Epithelial cell of esophagus (primary cell): Measurements from ENCODE around the gene ATXN1.

Source experiments
- DNase-seq: peaks from one replicate; pipeline ENCODE4 v3.0.0; 2010; ENCODE audit warnings: low read depth
- H3K4me3 ChIP-seq: 2 replicates; pipeline ENCODE4 v1.5.1; 2011; ENCODE audit warnings: mild to moderate bottlenecking, low read length, control low read depth
- TF ChIP-seq, protein P1 (sequence below): IDR thresholded peaks from 2 replicates; pipeline ENCODE4 v1.5.1; 2011; ENCODE audit warnings: low read depth, mild to moderate bottlenecking, low read length, control low read depth, inconsistent platforms; ENCODE audit not compliant: insufficient read depth; ENCODE audit errors: missing control alignments

The ATXN1 gene

GRCh38 chr6:16481697-16482399 is 279.4 kb downstream of the ATXN1 start:
- DNase-seq = no peak
- TF ChIP-seq, protein P1, sequence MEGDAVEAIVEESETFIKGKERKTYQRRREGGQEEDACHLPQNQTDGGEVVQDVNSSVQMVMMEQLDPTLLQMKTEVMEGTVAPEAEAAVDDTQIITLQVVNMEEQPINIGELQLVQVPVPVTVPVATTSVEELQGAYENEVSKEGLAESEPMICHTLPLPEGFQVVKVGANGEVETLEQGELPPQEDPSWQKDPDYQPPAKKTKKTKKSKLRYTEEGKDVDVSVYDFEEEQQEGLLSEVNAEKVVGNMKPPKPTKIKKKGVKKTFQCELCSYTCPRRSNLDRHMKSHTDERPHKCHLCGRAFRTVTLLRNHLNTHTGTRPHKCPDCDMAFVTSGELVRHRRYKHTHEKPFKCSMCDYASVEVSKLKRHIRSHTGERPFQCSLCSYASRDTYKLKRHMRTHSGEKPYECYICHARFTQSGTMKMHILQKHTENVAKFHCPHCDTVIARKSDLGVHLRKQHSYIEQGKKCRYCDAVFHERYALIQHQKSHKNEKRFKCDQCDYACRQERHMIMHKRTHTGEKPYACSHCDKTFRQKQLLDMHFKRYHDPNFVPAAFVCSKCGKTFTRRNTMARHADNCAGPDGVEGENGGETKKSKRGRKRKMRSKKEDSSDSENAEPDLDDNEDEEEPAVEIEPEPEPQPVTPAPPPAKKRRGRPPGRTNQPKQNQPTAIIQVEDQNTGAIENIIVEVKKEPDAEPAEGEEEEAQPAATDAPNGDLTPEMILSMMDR = no peak
- no peak overlapping the region for H3K4me3 ChIP-seq

- TF ChIP-seq, protein P1 = no peak
- H3K4me3 ChIP-seq = no peak overlapping the region
- DNase-seq = no peak
Measured at GRCh38 chr6:16480763-16481560, 280.3 kb downstream of the ATXN1 start.

DNA sequence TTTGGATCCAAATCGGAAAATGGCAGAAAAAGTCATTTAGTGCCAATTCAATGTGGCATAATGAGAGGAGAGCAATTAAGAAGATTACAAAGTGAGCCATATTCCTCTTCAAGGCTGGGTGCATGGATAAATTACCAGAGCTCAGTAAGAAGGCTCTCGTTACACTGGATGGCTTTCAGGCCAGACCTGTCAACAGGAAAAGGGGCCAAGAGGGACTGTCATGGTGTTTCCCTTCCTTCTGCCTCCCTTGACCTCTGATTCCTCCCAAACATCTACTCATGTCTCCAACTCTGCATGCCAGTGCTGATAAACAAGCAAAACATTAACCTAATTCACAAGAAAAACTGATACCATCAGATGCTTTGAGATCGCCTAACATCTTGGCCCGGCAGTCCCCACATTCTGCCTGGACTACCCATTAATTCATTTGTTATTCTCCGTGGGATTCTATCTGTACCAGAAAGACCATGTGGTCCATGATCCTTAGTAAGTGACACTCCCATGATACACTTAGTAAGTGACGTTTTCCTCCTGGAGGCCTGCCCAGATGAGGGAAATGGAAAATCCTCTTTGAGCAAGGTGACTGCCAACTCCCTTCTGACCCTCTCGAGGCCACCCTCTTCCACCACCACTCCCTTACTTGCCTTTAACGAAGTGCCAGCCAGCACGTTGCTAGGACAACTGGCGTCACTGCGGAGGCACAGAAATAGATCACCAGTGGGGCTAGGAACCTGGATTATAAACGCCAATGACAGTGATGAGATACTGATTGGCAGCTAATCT is 283.7 kb downstream of the ATXN1 start:
- H3K4me3 ChIP-seq = no peak overlapping the region
- TF ChIP-seq, protein P1 = no peak
- DNase-seq = no peak

DNA sequence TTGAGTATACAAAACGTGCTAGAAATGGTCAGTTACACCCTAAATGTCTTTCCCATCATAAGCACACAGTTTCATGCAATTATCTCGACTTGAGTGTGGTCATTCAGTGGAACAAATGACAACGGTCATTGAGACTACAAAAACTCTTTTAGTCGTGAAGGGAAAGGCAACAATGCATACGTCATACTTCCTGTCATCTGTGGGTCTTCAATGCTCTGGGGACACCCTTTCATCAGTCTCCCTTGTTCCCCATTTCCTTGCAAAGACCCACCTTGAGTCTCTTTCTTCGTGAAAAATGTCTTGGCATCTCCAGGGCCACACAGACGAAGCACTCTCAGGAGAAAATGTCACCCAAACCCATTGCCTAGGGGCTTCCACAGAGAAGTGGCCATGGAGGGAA is 284.4 kb downstream of the ATXN1 start:
- TF ChIP-seq, protein P1 = no peak

GRCh38 chr6:16475494-16475781 is 285.8 kb downstream of the ATXN1 start:
- no peak for DNase-seq
- TF ChIP-seq, protein P1 = no peak
- H3K4me3 ChIP-seq = no peak overlapping the region

More for the DNA sequence above, 284.4 kb downstream of the ATXN1 start:
- H3K4me3 ChIP-seq = no peak overlapping the region
- DNase-seq = no peak

DNA sequence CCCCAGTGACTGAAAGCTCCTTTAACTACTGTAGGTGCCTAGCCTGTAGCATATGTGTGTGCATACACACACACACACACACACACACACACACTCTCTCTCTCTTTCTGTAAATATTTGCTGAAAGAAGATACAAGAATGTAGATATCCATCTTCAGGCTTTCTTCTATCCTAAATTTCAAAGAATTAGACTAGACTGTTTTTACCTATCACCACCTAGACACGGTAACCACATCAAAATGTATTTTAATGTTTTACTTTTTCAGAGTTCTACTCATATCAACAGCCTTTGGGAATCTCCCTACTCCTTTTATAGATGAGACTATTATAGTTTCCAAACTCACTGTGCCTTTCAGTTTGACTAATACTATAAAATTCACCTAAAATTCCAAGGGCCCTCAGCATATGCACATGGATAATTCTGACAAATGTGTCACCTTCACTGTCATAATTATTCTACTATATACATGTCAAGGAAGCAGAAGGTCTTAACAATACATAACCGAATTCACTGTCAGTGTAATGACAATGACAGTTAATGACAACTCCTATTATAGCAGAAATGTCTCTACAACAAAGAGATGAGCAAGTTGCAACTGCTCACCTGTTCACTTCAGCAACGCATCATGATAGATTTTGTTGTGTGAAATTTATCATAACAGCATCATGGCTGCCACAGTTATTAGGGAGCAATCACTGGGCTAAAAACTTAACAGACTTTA is 286.3 kb downstream of the ATXN1 start:
- TF ChIP-seq, protein P1 = no peak
- DNase-seq = no peak

More for the DNA sequence above, 286.3 kb downstream of the ATXN1 start:
- H3K4me3 ChIP-seq = no peak overlapping the region
